Stimulated activated CD8-positive, alpha-beta memory T cell treated with anti-CD3 and anti-CD28 coated beads, Interleukin-15, amount 100 ng/mL, for 48 hours (primary cell): Measurements from ENCODE around the gene ORAI2.
"Not testable (repeated sequence)": the region's sequence is repeated elsewhere in the genome, so short reads cannot be mapped to it uniquely, and the experiment has no call there.

Source experiments
- DNase-seq, 2 donors: peaks; one replicate each; pipeline ENCODE4 v3.0.0-alpha.2; 2020; ENCODE audit warnings: low read depth in 2 of 2

The ORAI2 gene

DNA sequence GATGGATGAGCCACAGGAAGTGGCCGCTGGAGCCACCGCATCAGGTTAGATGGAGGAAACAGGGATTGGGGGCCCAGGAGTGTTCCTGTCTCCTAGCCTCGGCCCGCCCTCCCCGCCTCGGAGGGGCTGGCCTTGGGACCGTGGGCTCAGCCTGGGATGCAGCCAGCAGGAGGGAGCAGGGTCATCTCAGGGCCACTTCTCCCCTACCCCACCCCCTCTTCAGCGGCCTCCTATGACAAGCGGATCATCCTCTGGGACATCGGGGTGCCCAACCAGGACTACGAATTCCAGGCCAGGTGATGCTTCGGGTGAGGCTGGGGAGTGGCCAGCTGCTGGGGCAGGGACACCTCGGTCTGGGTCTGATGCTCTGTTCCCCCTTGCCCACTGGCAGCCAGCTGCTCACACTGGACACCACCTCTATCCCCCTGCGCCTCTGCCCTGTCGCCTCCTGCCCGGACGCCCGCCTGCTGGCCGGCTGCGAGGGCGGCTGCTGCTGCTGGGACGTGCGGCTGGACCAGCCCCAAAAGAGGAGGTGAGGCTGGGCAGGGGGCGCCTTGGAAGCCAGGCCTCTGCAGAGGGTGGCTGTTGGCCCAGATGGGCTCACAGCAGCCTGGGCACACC, 36.1 kb downstream of the ORAI2 start:
- DNase-seq: no peak

DNA sequence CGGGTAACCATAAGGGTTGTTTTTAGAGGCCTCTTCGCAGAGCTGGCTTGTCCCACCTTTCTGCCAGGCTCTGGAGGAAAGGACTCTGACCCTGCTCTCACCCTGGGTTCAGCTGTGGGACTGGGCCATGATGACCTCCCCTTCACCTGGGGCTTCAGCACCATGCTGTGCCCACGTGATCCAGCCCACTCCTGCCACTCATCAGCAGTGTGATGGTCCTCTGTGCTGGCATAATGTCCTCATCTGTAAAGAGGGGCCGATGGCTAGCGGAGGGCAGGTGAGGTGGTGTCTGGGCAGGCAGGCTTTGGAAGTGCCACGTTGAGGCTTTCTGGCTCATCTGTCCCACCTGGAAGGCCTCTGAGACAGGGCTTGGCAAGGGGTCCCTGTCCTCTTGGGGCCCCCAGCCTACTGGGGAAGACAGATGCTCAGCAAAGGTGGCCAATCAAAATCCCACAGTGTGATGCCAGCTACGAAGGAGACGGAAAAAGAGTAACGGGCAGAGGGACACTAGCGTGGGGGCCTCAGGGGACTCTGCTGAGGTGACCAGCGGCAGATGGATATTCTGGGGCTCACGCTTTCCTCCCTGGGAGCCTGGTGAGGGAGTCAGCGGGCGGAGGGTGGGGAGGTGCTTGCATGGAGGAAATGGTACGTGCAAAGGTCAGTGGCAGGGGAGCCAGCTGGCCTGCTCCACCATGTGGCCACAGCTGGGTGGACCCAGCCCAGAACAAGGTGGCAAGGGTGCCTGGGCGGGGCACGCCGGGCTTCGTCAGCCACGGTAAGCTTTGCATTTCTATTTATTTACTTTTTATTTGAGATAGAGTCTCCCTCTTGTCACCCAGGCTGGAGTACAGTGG, 36.8 kb downstream of the ORAI2 start:
- no peak for DNase-seq

DNA sequence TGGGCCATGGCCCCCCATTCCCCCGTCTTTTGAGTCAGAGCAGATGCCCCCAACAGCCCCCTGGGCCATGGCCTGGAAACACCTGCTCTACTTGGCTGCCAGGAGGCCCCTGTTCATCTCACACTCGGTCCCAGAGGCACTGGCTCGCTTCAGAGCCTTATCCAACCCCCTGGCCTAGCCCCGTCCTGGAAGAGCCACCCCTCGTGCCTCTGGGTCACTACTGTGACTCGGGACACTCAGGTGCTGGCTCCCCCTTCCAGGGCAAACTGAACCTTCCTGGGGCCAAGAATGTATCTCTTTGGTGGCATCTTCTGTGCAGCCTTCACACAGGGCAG, 38.4 kb downstream of the ORAI2 start:
- DNase-seq: no peak

DNA sequence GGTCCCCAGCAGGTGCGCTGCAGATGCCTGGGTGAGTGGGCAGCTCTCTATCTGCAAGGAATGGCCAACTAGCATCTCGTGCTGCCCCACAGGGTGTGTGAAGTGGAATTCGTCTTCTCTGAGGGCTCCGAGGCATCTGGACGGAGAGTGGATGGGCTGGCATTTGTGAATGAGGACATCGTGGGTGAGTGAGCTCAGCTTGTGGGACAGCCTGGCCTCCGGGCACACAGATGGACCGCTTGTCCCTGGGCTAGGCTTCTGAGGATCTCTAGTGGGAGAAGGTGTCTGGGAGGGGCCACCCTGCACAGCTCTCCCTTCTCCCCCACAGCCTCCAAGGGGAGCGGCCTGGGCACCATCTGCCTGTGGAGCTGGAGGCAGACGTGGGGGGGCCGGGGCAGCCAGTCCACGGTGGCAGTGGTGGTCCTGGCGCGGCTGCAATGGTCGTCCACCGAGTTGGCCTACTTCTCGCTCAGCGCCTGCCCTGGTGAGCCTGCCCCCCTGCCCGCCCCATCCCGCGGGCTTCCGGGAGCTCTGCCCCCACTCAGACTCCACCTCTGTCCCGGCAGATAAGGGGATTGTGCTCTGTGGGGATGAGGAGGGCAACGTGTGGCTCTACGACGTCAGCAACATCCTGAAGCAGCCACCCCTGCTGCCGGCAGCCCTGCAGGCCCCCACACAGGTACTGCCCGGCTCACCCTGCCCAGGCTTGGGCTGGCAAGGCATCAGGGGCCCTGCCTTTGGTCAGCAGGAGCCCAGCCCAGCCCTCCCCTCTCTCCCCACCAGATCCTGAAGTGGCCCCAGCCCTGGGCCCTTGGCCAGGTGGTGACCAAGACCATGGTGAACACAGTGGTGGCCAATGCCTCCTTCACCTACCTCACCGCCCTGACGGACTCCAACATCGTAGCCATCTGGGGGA, 39.0 kb downstream of the ORAI2 start:
- no peak for DNase-seq

DNA sequence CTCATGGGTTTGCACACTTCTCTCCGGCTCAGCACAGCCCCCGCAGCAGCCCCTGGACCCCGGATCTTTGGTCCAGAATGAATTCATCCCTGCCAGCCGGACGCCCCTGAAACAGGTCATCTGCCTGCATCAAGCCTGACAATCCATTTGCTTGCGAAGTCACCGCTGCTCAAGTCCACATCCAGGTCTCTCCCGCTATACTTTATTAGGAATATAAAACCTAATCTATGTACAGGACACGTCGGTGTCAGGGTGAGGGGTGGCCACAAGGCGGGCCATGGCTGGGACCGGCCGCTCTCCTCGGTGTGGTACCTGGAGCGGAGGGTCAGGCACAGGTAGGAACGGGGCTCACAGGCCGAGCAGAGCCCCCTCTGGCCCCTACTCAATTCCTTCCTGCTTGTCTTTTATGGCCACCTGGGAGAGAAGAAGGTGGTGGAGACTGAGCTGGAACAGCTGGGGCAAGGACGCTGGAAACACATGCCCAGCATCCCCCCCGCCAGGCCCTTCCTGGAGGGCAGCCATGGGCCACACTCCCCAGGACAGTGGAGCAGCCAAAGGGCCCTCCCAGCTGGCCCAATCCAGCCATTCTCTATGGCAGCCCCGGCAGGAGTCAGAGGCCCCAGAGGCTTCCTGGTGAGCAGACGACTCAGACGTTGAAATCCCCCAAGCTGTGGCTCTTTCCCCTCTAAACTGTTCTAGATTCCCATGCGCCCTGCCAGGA, 40.1 kb downstream of the ORAI2 start:
- no peak for DNase-seq

DNA sequence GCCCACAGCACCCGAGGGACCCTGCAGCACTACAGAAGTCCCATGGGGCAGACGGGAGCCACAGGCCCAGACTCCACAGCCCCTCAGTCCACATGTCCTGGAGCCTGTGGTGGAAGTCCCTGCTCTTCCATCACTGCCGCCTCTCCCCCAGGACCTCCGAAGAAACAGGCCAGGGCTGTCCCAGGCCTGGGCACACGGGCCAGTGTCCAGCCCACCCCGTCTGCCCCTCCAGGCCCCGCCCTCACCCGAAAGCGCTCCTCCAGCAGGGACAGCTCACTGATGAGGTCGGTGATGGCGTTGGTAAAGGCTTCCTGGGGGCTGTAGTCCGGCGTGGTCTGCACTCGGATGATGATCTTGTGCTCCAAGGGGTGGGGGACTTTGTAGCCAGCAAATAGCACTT, 40.7 kb downstream of the ORAI2 start:
- not testable (repeated sequence) for DNase-seq

DNA sequence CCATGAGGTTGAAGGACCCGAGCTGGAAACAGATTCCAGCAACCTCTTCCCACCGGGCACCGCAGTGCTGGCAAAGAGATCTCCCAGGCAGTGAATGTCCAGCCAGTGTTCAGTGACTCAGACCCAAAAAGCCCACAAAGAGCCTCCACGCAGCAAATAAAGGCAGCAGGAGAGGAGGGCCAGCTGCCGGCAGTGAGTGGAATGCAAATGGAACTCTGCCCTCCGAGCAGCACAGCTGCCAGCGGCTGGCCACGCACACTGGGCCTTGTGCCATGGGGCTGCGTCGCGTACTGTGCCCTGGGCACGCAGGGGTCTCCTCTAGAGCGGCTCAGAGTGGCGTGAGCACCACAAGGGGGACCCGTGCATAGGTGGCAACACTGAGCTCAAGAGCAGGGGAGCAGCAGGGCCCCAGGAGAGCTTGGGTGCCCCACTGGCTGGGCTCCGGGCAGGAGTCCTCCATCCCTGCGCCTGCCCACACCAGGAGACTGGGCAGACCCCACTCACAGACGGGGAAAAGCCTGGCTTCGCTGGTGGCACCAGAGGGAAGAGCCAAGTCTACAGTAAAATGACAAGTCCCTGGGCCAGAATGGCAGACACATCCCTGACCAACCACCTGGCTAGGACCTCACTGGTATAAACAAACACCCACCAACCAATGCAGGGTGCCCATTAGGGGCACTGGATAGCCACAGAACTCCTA, 41.5 kb downstream of the ORAI2 start:
- not testable (repeated sequence) for DNase-seq

DNA sequence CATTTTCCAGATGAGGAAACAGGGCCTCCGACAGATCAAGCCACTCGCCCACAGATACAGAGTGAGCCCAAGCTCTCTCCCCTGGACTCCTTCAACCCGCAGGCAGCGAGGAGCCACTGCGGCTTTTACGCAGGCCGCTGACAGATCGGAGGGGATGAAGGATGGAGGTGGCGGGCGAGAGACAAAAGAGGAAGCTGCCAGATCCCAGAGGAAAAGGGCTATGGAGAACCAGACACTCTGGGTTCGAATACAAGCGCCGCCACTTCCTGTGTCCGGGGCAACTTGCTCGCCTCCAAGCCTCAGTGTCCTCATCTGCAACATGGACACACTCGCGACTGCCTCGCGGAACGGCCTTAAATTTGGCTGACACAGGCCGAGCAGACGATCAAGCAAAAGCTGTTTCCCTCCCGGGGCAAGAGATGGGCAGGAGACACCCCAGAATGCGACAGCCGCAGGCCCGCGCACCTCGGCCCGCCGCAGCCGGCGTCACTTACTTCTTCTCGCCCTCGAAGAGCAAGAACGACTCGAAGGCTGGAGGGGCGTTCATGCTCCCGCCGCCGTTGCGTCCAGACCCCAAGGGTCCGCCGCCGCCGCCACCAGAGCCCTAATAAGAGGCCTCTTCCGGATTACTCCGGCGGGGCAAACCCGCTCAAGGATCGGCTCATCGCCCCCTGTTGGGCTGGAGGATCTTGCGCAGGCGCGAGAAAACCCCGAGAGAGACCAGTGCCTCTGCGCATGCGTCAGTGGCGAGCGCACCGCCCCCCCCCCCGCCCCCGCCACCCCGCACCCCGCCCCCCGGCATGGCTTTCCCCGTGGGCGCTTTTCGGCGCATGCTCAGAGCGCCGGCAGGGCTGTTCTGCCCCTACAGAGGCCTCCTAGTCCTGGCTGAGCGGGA, 45.2 kb downstream of the ORAI2 start, which contains the start of gene POLR2J:
Gene POLR2J (minus strand): TSS at position 609 of the 895 bp plus-strand sequence. CDS start 62 bp downstream, at position 547.
- DNase-seq: peak; percentile 81 to 96

DNA sequence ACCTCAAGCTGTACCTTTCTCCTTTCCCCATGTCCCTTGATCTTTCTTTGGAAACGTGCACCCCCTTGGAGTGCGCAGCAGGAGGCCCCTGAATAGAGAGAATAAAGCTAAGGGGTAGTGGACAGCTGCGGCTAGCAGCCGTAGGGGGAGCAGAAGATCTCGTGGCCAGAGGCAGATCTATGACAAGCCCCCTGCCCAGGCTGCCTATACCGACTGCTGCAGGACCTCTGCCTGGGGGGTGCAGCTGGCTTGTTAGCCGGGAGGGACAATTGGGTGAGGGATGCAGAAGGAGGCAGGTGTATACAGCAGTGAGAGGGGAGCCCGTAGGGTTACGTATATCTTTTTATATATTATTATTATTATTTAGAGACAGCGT, 45.8 kb downstream of the ORAI2 start:
- not testable (repeated sequence) for DNase-seq

DNA sequence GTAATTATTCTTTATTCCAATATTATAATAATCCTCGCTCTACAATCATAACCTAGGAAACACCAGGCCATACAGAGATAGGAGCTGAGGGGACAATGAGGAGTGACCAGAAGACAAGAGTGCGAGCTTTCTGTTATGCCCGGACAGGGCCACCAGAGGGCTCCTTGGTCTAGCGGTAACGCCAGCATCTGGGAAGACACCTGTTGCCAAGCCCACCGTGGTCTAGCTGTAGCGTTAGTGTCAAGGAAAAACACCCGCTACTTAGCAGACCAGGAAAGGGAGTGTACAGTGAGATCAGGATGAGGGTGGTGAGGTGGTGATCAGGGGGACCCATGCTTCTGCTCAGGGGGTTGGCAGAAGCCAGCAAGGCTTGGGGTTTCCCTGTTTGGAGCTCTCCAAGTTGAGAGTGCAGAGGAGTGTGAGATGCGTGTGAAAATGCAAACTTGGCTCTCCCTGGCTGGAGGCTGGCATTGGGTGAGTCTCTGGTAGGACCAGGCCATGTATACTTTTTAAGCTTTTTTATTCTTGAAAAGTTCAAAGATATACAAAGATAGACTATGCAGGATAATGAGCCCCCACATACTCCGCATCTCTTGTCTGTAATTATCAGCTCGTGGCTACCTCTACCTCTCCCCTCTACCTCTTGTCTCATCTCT, 46.7 kb downstream of the ORAI2 start:
- peak in 1 of 2 donors; percentile 28 for DNase-seq

DNA sequence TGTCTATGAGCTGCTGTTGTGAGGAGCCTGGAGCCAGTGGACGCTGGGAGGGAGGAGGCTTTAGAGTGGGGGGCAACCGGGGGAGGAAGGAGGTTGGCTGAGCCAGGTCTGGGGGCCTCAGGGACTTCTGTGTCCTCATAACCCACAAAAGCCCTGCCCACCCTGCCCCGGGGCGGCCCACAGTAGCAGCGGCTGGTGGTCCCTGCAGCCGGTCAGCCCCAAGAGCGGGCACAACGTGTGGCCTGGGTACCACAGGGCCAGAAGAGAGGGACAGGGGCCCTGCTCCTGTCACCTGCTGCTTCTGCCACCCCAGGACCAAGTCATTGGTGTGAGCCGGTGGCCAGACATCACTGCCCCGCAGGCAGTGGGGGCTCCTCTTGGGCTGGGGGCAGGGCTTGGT, 48.6 kb downstream of the ORAI2 start:
- DNase-seq: not testable (repeated sequence)

DNA sequence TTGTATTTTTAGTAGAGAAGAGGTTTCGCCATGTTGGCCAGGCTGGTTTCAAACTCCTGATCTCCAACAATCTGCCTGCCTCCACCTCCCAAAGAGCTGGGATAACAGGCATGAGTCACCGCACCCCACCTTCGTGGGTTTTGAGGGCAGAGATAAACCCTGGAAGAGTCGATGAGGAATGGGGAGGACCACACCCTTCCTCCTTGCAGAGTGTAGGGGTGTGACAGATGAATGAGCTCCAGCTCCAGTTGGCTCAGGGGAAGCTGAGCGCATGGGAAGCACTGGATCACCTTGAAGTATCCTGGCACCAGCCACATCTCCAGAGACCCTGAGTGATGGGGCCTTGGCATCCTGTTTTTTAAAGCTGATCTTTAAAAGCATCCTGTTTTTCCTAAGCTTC, 50.9 kb downstream of the ORAI2 start:
- DNase-seq: not testable (repeated sequence)

DNA sequence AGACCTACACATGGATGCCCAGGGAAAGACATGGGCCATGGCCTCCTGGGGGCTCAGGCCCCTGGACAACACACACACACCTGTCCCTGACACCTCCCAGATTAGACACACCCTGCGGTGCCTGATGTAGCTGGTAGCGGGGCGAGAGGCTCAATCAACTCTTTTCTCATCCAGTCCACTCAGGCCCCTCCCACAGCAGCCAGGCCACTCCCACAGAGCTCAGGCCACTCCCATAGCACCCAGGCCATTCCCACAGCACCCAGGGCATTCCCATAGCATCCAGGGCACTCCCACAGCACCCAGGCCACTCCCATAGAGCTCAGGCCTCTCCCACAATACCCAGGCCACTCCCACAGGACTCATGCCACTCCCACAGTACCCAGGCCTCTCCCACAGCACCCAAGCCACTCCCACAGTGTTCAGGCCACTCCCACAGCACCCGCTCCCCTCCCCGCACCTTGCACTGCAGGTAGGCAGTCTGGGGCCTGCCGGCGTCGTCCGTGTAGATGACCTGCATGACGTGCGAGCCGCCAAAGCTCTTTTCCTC, 57.2 kb downstream of the ORAI2 start:
- DNase-seq: peak in 1 of 2 donors; percentile 42

DNA sequence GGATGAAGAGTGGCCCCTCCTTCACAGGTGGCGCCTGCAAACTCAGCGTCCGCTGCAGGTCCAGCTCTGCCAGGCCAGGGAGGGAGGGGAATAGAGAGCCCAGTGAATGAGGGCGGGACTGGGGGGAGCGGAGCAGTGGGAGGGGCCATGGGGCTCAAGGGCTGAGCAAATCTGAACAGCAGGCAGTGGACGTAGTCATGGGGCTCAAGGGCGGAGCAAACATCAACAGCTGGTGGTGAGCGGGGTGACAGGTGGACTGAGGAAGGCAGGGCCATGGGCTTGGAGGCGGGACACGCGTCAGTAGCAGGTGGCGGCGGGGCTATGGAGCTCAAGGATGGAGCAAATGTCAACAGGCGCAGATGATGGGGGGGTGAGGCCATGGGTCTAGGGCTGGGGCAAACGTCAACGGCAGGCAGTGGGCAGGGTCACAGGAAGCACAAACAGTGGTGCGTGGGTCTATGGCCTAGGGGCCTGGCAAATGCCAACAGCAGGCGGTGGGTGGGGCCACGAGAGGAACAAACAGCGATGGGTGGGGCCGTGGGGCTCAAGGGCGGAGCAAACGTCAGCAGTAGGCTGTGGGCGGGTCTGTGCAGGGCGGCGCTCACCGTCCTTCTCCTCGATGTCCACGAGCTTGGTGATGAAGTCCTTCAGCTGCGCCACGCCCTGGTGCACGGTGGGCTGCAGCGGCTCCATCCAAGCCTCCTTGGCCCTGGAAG, 60.0 kb downstream of the ORAI2 start:
- not testable (repeated sequence) for DNase-seq

DNA sequence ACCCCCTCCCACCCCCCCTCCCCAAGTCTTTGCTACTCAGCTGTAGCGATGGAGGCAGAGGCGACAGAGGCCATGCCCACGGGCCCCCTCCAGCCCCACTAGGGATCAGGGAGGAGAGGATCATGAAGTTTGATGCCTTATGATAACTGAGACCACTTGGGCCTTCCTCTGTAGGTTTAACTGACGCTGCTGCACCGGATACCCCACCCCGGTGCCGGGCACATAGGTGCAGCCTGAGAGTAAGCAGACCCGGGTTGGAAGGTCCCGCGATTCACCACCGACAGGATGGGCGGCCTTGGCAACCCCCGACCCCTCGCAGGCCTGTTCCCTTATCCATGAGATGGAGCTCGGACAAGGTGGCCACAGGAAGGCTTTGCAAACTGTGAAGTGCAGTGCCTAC, 60.7 kb downstream of the ORAI2 start:
- DNase-seq: not testable (repeated sequence)

DNA sequence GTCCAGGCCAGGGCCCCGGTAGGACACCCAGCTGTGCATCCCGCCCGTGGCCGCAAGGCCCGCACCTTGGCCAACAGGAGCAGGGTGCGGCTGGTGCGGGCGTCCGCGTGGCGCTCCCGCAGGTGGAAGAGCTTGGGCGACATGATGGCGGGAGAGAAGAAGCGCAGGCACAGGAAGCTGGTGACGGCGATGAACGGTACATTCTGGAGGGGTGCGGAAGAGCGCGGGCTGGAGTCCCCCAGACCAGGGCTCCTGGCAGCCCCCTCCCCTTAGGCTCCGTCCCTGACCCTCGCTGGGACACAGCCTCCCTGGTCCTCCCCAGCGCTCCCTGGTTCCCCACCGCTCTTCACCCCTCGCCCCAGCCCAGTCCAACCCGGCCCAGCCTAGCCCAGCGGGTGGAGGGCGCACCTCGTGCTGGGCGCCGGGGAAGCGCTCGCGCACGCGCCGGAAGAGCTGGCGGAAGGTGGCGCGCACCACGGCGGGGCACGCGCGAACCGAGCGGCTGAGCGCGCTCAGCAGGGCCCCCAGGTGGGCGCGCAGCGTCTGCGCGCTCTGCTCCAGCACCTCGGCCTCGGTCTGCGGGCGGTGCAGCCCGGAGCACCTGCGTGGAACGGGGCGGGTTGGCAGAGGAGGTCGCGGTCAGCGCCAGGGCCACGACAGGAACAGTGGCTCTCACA, 61.2 kb downstream of the ORAI2 start:
- not testable (repeated sequence) for DNase-seq

DNA sequence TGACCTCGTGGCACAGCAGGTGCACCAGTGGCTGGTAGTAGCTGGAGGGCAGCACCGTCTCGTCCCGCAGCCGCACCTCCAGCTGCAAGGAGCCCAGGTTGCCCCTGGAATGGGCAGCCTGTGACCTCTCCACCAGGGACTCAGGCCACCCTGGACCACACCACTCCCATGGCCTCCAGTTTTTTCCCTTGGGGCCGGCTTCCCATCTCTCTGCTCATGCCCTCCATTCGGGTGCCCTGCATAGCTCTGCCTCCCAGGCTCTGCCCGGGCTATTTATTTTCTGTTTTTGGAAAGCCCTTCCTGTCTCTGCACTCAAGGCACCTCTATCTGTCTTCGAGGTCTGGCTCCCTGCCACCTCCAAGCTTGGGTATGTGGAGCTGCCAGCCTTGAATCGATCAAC, 63.5 kb downstream of the ORAI2 start:
- not testable (repeated sequence) for DNase-seq

DNA sequence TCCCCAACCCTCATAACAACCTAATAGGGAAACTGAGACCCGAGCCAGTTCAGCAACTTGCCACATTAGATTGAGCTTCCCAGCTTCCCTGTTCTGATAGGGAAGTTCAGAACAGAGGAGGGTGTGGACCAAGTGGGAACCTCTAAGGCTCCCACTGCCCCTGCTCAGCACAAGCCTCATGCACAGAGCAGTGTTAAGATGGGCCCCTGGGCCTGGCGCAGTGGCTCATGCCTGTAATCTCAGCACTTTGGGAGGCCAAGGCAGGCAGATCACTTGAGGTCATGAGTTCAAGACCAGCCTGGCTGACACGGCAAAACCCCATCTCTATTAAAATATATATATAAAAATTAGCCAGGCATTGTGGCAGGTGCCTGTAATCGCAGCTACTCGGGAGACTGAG, 63.9 kb downstream of the ORAI2 start:
- not testable (repeated sequence) for DNase-seq
